Hypothalamus (tissue), 51 donors: ENCODE measurements around the gene PIEZO1.

Source experiments
- DNase-seq, 51 donors: peaks; one replicate each; lab custom pipeline; 2025; lab: John Stamatoyannopoulos, UW

PIEZO1 gene

GRCh38 chr16:88694221-88695087 lies 90.6 kb downstream of the PIEZO1 start:
- no peak for DNase-seq

GRCh38 chr16:88693420-88694177 lies 91.4 kb downstream of the PIEZO1 start:
- DNase-seq, result no peak

GRCh38 chr16:88692861-88693260 lies 92.2 kb downstream of the PIEZO1 start:
- no peak for DNase-seq

GRCh38 chr16:88691924-88692560 lies 93.0 kb downstream of the PIEZO1 start:
- DNase-seq, result peak in 12 of 51 donors; percentile 12 to 56 (median 29)

GRCh38 chr16:88691129-88691813 lies 93.7 kb downstream of the PIEZO1 start:
- DNase-seq, result no peak

GRCh38 chr16:88690341-88691128 lies 94.5 kb downstream of the PIEZO1 start:
- no peak for DNase-seq

GRCh38 chr16:88688013-88688778 lies 96.8 kb downstream of the PIEZO1 start:
- DNase-seq, result peak in 2 of 51 donors; percentile 2 to 45

GRCh38 chr16:88687676-88688012 lies 97.4 kb downstream of the PIEZO1 start:
- no peak for DNase-seq

- DNase-seq, result peak in 1 of 51 donors; percentile 31
Observed at GRCh38 chr16:88687254-88687576, 97.8 kb downstream of the PIEZO1 start.

GRCh38 chr16:88686439-88687253 lies 98.4 kb downstream of the PIEZO1 start, which contains the start of gene SNAI3:
TSS of gene SNAI3 (minus strand) at chr16:88686507. CDS start at chr16:88686406, 101 bp downstream.
- DNase-seq, result peak in 36 of 51 donors; percentile 4 to 70 (median 34)

GRCh38 chr16:88686062-88686438 lies 99.0 kb downstream of the PIEZO1 start:
- DNase-seq, result no peak

- DNase-seq, result peak in 1 of 51 donors; percentile 26
Observed at GRCh38 chr16:88685156-88686061, 99.6 kb downstream of the PIEZO1 start.

GRCh38 chr16:88684569-88685155 lies 100.4 kb downstream of the PIEZO1 start:
- no peak for DNase-seq

GRCh38 chr16:88681709-88682451 lies 103.1 kb downstream of the PIEZO1 start:
- DNase-seq, result peak in 22 of 51 donors; percentile 15 to 79 (median 38)

GRCh38 chr16:88681084-88681680 lies 103.8 kb downstream of the PIEZO1 start:
- DNase-seq, result no peak
